Immature natural killer cell (primary cell): ENCODE data around the gene PCDH8. TPM values are rescaled to one million over a fixed set of nuclear protein-coding genes. Genes with fewer than 3 reads are reported as not detected.

Experiments
- DNase-seq, 3 donors: peaks; one replicate each; pipeline ENCODE4 v3.0.0; 2022; ENCODE audit warnings: mixed read lengths in 1 of 3
- H3K27ac Mint-ChIP-seq, 6 donors: one replicate each; pipeline ENCODE4 v1.8.0; 2020; ENCODE audit warnings: mixed read lengths in 6 of 6, mild to moderate bottlenecking in 5 of 6, inconsistent platforms in 4 of 6, moderate library complexity in 3 of 6
- H3K27me3 Mint-ChIP-seq, 3 donors: one replicate each; pipeline ENCODE4 v1.8.0; 2020 to 2021; ENCODE audit warnings: low read depth in 3 of 3, mild to moderate bottlenecking in 3 of 3, mixed read lengths in 3 of 3, moderate library complexity in 3 of 3, inconsistent platforms in 1 of 3
- H3K36me3 Mint-ChIP-seq, 3 donors: one replicate each; pipeline ENCODE4 v1.8.0; 2020; ENCODE audit warnings: mixed read lengths in 3 of 3, inconsistent platforms in 2 of 3, mild to moderate bottlenecking in 2 of 3
- H3K4me1 Mint-ChIP-seq, 2 donors: one replicate each; pipeline ENCODE4 v1.8.0; 2020; ENCODE audit warnings: inconsistent platforms in 2 of 2, mild to moderate bottlenecking in 2 of 2, mixed read lengths in 2 of 2, moderate library complexity in 1 of 2
- H3K4me3 Mint-ChIP-seq, 5 donors: one replicate each; pipeline ENCODE4 v1.8.0; 2020; ENCODE audit warnings: mild to moderate bottlenecking in 5 of 5, mixed read lengths in 5 of 5, inconsistent platforms in 3 of 5, moderate library complexity in 3 of 5
- H3K9me3 Mint-ChIP-seq, 6 donors: one replicate each; pipeline ENCODE4 v1.8.0; 2020; ENCODE audit warnings: mild to moderate bottlenecking in 6 of 6, mixed read lengths in 6 of 6, inconsistent platforms in 4 of 6, moderate library complexity in 3 of 6
- polyA plus RNA-seq, 3 donors: library from polyadenylated mRNA; unstranded; fragments of 300-500 nt; fragmentation: Illumina TruSeq; gene quantifications; one replicate each; pipeline ENCODE4 v1.2.3, GENCODE V29; 2021

PCDH8 gene
- polyA plus RNA-seq, 3 donors from 2014 or later = not detected

- peaks cover 0 to 14% (median 2%) of the 10 kb centered on the region in 6 donors for H3K9me3 Mint-ChIP-seq
- H3K27ac Mint-ChIP-seq = no peak overlapping the region
- DNase-seq = no peak
- H3K4me1 Mint-ChIP-seq = no peaks in the 10 kb centered on the region
- no peak overlapping the region for H3K4me3 Mint-ChIP-seq
- H3K27me3 Mint-ChIP-seq = peaks cover 0 to 3% (median 3%) of the 10 kb centered on the region in 3 donors
- H3K36me3 Mint-ChIP-seq = no peaks in the 10 kb centered on the region
These were observed 21.2 kb upstream of the PCDH8 start for GRCh38 chr13:52869621-52870020.

DNA sequence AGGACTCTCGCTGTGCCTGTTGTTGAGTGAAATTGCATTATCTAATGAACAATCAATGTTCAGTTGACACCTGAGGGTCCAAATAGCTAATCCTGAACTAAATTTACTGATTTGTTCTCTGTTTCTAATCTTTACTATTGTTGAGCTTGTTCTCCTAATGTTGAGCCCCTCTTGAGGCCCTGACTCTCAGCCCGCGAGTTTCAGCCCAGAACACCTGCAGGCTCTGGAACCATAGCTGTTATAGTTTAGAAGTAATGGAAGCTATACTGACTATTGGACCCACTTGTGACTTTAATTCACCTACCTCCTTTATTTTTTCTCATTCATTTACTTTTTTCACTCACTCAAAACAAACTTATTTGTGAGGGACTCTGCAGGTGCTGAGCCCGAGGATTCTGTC is 20.6 kb upstream of the PCDH8 start:
- H3K36me3 Mint-ChIP-seq = no peaks in the 10 kb centered on the region
- H3K27ac Mint-ChIP-seq = no peak overlapping the region
- H3K27me3 Mint-ChIP-seq = peaks cover 0 to 3% (median 3%) of the 10 kb centered on the region in 3 donors
- no peak overlapping the region for H3K4me3 Mint-ChIP-seq
- H3K4me1 Mint-ChIP-seq = no peaks in the 10 kb centered on the region
- no peak for DNase-seq
- peaks cover 0 to 10% (median 2%) of the 10 kb centered on the region in 6 donors for H3K9me3 Mint-ChIP-seq

- H3K4me1 Mint-ChIP-seq = no peaks in the 10 kb centered on the region
- peaks cover 0 to 5% (median under 1%) of the 10 kb centered on the region in 6 donors for H3K9me3 Mint-ChIP-seq
- no peaks in the 10 kb centered on the region for H3K36me3 Mint-ChIP-seq
- no peak overlapping the region for H3K27ac Mint-ChIP-seq
- peaks cover 0 to 3% (median 3%) of the 10 kb centered on the region in 3 donors for H3K27me3 Mint-ChIP-seq
- no peak overlapping the region for H3K4me3 Mint-ChIP-seq
- no peak for DNase-seq
These were observed 19.8 kb upstream of the PCDH8 start for GRCh38 chr13:52868190-52868589.

DNA sequence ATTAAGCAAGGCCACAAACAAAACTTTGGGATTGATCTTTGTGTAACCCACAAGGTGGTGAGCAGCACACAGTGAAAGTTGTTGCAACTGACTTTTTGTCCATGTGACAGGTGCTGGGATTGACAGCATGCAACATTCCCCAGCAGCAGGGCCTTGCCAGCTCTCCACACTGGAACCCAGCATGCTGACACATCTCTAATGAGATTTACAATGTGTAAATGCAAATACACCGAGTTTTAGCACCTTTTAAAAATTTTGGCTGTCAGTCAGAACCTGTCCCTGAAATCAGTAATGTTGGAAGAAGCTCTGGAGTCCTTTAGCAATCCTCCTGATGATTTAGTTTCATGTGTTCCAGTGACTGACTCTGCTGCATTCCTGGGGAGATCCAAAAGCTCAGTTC is 16.5 kb upstream of the PCDH8 start:
- Mint-ChIP-seq H3K27me3 (peaks cover 0 to 4% (median 0%) of the 10 kb centered on the region in 3 donors), H3K36me3 (no peaks in the 10 kb centered on the region), H3K4me3 (no peak overlapping the region)

DNA sequence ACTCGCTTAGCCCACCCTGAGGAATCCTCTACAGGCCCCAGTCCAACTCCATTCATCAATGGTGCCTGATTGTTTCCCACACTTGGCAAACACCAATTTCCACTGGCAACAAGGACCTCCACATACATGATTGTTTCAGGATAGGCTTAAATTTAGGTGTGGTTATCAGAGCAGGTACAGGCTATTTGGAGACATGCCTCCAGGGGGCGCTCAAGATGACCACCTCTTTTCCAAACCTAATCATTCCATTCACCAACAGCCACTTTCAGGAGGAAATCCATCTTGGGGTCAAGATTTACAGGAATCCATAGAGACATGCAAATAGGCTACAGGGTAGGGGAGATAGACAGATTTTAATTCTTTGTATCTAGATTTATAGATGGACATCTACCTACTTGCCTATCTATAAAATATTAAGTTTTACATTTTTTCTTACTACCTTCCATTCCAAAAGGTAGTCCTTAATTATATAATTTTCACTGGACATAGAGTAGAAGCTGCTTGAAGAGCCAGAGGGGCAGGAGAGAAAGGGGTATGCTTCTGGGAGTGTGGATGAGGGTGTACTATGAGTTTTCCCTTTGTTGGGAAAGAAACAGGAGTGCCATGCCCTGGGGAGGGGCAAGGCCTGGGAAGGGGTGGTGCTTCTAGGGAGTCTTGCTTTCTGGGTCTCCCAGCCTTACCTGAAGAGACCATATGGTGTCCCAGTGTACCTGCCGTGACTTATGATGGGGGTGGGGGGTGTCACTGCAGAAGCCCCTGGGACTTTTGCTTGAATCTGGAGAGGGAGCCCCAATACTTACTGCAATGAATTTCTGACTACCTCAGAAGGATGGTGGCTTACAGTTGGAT is 14.1 kb upstream of the PCDH8 start:
- Mint-ChIP-seq H3K36me3 (no peaks in the 10 kb centered on the region), H3K27ac (no peak overlapping the region), H3K9me3 (peaks cover 0 to 3% (median 0%) of the 10 kb centered on the region in 6 donors), H3K4me3 (no peak overlapping the region), H3K27me3 (peaks cover under 1 to 5% (median 1%) of the 10 kb centered on the region in 3 donors), H3K4me1 (no peaks in the 10 kb centered on the region)
- DNase-seq = no peak

More for the DNA sequence above, 16.5 kb upstream of the PCDH8 start:
- Mint-ChIP-seq H3K27ac (no peak overlapping the region), H3K4me1 (no peaks in the 10 kb centered on the region), H3K9me3 (peaks cover 0 to 3% (median 0%) of the 10 kb centered on the region in 6 donors)
- DNase-seq = no peak

- peaks cover 13 to 42% (median 34%) of the 10 kb centered on the region in 3 donors for H3K27me3 Mint-ChIP-seq
- peaks cover 4 to 11% (median 8%) of the 10 kb centered on the region in 3 donors for H3K36me3 Mint-ChIP-seq
- no peak for DNase-seq
- peak overlapping the region in 3 of 5 donors; percentile 2 to 34 (median 33) for H3K4me3 Mint-ChIP-seq
- H3K4me1 Mint-ChIP-seq = peaks cover 26 to 29% of the 10 kb centered on the region in 2 donors
- peaks cover 6 to 24% (median 14%) of the 10 kb centered on the region in 6 donors for H3K9me3 Mint-ChIP-seq
- H3K27ac Mint-ChIP-seq = no peak overlapping the region
These were observed 4.0 kb upstream of the PCDH8 start for GRCh38 chr13:52852444-52852843.

- DNase-seq = no peak
- peaks cover 4 to 11% (median 8%) of the 10 kb centered on the region in 3 donors for H3K36me3 Mint-ChIP-seq
- H3K4me3 Mint-ChIP-seq = peak overlapping the region; percentile 27 to 76 (median 71)
- H3K27ac Mint-ChIP-seq = no peak overlapping the region
- peaks cover 13 to 36% (median 33%) of the 10 kb centered on the region in 3 donors for H3K27me3 Mint-ChIP-seq
- peaks cover 26 to 29% of the 10 kb centered on the region in 2 donors for H3K4me1 Mint-ChIP-seq
- H3K9me3 Mint-ChIP-seq = peaks cover 6 to 22% (median 14%) of the 10 kb centered on the region in 6 donors
These were observed 2.9 kb upstream of the PCDH8 start for GRCh38 chr13:52851137-52851962.

DNA sequence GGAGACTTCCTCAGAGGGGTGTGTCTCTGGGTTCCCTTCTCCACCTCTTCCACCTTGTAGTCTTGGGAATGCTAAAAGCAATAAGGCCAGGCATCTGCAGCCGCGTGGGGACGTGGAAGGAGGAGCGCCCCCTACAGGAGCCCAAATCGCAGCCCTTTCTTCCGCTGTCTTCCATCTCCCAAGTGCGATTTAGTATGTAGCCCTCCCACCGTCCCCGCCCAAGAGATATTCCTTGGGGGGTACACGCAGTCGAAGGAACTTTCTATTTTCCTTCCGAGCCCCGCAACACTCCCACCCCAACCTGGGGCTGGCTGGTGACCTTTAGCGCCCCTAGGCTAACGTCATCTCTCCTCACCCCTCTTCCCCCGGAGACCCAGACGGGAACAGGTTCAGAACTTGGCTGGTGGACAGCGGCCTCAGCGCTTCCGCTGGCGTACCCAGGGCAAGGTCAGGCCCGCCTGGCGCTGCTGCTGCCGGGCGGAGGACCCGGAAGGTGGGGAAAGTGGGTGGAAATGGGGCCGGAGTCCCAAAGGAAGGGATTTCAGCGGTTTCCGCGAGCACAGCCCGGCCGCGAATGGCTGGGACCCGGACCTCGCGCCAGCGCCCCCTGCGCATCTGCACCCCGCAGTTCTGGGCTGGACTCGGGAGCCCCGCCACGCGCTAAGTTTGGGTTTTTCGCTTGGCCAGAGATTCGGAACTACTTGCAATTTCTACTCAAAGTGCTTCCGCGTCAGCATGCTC is 2.1 kb upstream of the PCDH8 start:
- Mint-ChIP-seq H3K4me1 (peaks cover 26 to 29% of the 10 kb centered on the region in 2 donors), H3K27ac (no peak overlapping the region), H3K4me3 (peak overlapping the region; percentile 27 to 76 (median 71)), H3K27me3 (peaks cover 13 to 33% (median 31%) of the 10 kb centered on the region in 3 donors), H3K36me3 (peaks cover 4 to 11% (median 8%) of the 10 kb centered on the region in 3 donors), H3K9me3 (peaks cover 6 to 22% (median 14%) of the 10 kb centered on the region in 6 donors)
- peak in 2 of 3 donors; percentile 19 to 23 for DNase-seq

- Mint-ChIP-seq H3K36me3 (peaks cover 4 to 11% (median 8%) of the 10 kb centered on the region in 3 donors), H3K9me3 (peaks cover 6 to 23% (median 14%) of the 10 kb centered on the region in 6 donors), H3K4me3 (peak overlapping the region; percentile 27 to 64 (median 56)), H3K27ac (no peak overlapping the region), H3K4me1 (peaks cover 26 to 29% of the 10 kb centered on the region in 2 donors), H3K27me3 (peaks cover 15 to 35% (median 31%) of the 10 kb centered on the region in 3 donors)
- no peak for DNase-seq
These were observed 1.6 kb upstream of the PCDH8 start for GRCh38 chr13:52850072-52850395.

GRCh38 chr13:52849291-52850071 is 1.0 kb upstream of the PCDH8 start:
- peaks cover 6 to 23% (median 14%) of the 10 kb centered on the region in 6 donors for H3K9me3 Mint-ChIP-seq
- peaks cover 26 to 29% of the 10 kb centered on the region in 2 donors for H3K4me1 Mint-ChIP-seq
- peaks cover 19 to 40% (median 35%) of the 10 kb centered on the region in 3 donors for H3K27me3 Mint-ChIP-seq
- DNase-seq = no peak
- H3K27ac Mint-ChIP-seq = no peak overlapping the region
- H3K4me3 Mint-ChIP-seq = peak overlapping the region in 4 of 5 donors; percentile 56 to 69 (median 63)
- H3K36me3 Mint-ChIP-seq = peaks cover 4 to 11% (median 8%) of the 10 kb centered on the region in 3 donors

GRCh38 chr13:52847682-52848432 is 583 bp downstream of the PCDH8 start:
- peaks cover 24 to 42% (median 40%) of the 10 kb centered on the region in 3 donors for H3K27me3 Mint-ChIP-seq
- peaks cover 4 to 11% (median 6%) of the 10 kb centered on the region in 3 donors for H3K36me3 Mint-ChIP-seq
- peaks cover 6 to 22% (median 14%) of the 10 kb centered on the region in 6 donors for H3K9me3 Mint-ChIP-seq
- no peak overlapping the region for H3K27ac Mint-ChIP-seq
- H3K4me1 Mint-ChIP-seq = peaks cover 26 to 29% of the 10 kb centered on the region in 2 donors
- DNase-seq = no peak
- peak overlapping the region in 1 of 5 donors; percentile 38 for H3K4me3 Mint-ChIP-seq

DNA sequence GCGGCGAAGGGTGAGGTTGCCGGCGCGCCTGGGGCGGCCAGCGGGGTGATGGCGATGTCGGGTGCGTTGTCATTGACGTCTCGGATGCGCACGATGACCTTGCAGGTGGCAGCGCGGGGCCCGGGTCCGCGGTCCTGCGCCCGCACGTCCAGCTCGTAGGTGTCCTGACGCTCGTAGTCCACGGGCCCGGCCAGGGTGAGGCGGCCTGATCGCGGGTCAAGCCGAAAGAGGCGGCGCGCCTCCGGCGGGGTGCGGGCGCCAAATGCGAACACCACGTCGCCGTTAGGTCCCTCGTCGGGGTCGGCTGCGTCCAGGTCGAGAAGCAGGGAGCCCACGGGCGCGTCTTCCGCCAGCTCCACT is 1.1 kb downstream of the PCDH8 start:
- peaks cover 25 to 29% of the 10 kb centered on the region in 2 donors for H3K4me1 Mint-ChIP-seq
- peaks cover 6 to 22% (median 14%) of the 10 kb centered on the region in 6 donors for H3K9me3 Mint-ChIP-seq
- no peak overlapping the region for H3K27ac Mint-ChIP-seq
- H3K36me3 Mint-ChIP-seq = peaks cover 2 to 11% (median 6%) of the 10 kb centered on the region in 3 donors
- H3K27me3 Mint-ChIP-seq = peaks cover 24 to 42% (median 37%) of the 10 kb centered on the region in 3 donors
- no peak for DNase-seq
- no peak overlapping the region for H3K4me3 Mint-ChIP-seq
